GM13976 (cell line): ENCODE results near the gene DTYMK.
"Not testable (repeated sequence)": the region's sequence is repeated elsewhere in the genome, so short reads cannot be mapped to it uniquely, and the experiment has no call there.

ENCODE experiments used
- DNase-seq: peaks from one replicate; pipeline ENCODE4 v3.0.0; 2012; ENCODE audit warnings: low spot score
- CTCF ChIP-seq: IDR thresholded peaks from 2 replicates; pipeline ENCODE4 v1.5.1; 2012; ENCODE audit warnings: borderline replicate concordance, mild to moderate bottlenecking; ENCODE audit not compliant: insufficient read depth; ENCODE audit errors: extremely low read depth, missing control alignments, control extremely low read depth
- in situ Hi-C: fragments of 300-500 bp; cut with MboI; formaldehyde crosslinking; loops from one replicate; pipeline ENCODE4 v1.12.0; 2022; ENCODE audit warnings: low sequenced_read_pairs, mixed read lengths, inconsistent platforms; ENCODE audit not compliant: unreplicated experiment

DTYMK gene

GRCh38 chr2:241668839-241669238 is 17.8 kb downstream of the DTYMK start:
- no peak for TF ChIP-seq CTCF
- in situ Hi-C loops: no loop called here

GRCh38 chr2:241668354-241668753 is 18.3 kb downstream of the DTYMK start:
- DNase-seq: no peak
- in situ Hi-C loops: no loop called here
- TF ChIP-seq CTCF: no peak

More at GRCh38 chr2:241668839-241669238, 17.8 kb downstream of the DTYMK start:
- DNase-seq: no peak

GRCh38 chr2:241666627-241667400 is 19.8 kb downstream of the DTYMK start:
- DNase-seq: peak; percentile 21
- TF ChIP-seq CTCF: no peak
- in situ Hi-C loops: no loop called here

- in situ Hi-C loops: no loop called here
- no peak for DNase-seq
- TF ChIP-seq CTCF: no peak
Observed at GRCh38 chr2:241665731-241666440, 20.7 kb downstream of the DTYMK start.

- in situ Hi-C loops, DNase-seq: not testable (repeated sequence)
Observed at GRCh38 chr2:241662731-241663130, 23.9 kb downstream of the DTYMK start.

- no peak for TF ChIP-seq CTCF
- in situ Hi-C loops: no loop called here
- DNase-seq: no peak
Observed at GRCh38 chr2:241660593-241661213, 25.9 kb downstream of the DTYMK start.
